Omental fat pad (tissue), 4 donors: ENCODE measurements around the gene KIF1C. TPM values are rescaled to one million over a fixed set of nuclear protein-coding genes. Genes with fewer than 3 reads are reported as not detected.
A peak's percentile ranks its signal among the peaks of the same experiment; 100 is the strongest.

Experiments used
- ATAC-seq: fragments of 150-250 bp; one replicate; pipeline ENCODE4 v1.9.1; 2016; ENCODE audit warnings: mild to moderate bottlenecking, moderate library complexity; ENCODE audit not compliant: low FRiP score
- DNase-seq: peaks from one replicate; pipeline ENCODE4 v3.0.0-alpha.2; 2019; ENCODE audit warnings: low spot score
- total RNA-seq, 4 donors: library from RNA; depleted of rRNA; stranded (reverse); fragments of >200 nt; gene quantifications; one replicate each; pipeline ENCODE4 v1.1.0, GENCODE V29; 2016
- TF ChIP-seq, protein P1 (sequence below), 3 donors: fragments of 450-650 bp; IDR thresholded peaks; one replicate each; pipeline ENCODE4 v1.5.1; 2016 to 2017; ENCODE audit warnings: antibody characterized with exemption in 3 of 3, mild to moderate bottlenecking in 3 of 3, moderate library complexity in 2 of 3

KIF1C gene
- total RNA-seq, 4 donors from 2014 or later = 64.5 to 92.5 (median 76.4) TPM

DNA sequence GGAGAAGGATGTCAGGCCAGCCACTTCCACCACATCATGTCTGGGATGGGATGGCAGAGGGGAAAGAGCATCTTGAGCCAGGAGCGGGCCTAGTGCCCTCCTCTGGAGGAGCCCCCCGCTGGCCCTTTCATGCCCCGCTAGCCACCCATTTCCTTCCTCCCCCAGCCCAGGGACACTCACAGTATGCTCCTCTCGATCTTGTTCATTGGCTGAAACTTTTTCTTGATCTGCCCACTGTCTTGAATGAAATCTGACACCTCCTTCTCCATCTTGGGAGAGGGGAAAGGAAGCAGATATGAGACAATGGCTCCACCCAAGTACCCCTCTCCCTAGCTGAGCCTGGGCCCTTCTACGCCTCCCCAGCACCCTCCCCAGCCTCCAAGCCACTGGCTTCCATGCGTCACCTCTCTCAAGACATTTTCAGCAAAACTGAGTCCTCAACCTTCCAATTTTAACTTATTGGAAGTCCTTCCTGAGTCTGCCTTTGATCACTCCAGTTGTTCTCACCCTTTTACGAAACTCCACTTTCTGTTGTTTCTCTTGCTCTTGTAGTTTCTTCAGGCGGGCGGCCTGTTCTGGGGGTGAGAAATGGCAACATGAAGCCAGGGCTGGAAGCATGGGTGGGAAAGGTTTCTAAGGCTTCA is 37.3 kb upstream of the KIF1C start:
- TF ChIP-seq, protein P1, sequence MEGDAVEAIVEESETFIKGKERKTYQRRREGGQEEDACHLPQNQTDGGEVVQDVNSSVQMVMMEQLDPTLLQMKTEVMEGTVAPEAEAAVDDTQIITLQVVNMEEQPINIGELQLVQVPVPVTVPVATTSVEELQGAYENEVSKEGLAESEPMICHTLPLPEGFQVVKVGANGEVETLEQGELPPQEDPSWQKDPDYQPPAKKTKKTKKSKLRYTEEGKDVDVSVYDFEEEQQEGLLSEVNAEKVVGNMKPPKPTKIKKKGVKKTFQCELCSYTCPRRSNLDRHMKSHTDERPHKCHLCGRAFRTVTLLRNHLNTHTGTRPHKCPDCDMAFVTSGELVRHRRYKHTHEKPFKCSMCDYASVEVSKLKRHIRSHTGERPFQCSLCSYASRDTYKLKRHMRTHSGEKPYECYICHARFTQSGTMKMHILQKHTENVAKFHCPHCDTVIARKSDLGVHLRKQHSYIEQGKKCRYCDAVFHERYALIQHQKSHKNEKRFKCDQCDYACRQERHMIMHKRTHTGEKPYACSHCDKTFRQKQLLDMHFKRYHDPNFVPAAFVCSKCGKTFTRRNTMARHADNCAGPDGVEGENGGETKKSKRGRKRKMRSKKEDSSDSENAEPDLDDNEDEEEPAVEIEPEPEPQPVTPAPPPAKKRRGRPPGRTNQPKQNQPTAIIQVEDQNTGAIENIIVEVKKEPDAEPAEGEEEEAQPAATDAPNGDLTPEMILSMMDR (IDR thresholded peaks at IDR 0.05) = no peak
- ATAC-seq (no peak), DNase-seq (no peak)

DNA sequence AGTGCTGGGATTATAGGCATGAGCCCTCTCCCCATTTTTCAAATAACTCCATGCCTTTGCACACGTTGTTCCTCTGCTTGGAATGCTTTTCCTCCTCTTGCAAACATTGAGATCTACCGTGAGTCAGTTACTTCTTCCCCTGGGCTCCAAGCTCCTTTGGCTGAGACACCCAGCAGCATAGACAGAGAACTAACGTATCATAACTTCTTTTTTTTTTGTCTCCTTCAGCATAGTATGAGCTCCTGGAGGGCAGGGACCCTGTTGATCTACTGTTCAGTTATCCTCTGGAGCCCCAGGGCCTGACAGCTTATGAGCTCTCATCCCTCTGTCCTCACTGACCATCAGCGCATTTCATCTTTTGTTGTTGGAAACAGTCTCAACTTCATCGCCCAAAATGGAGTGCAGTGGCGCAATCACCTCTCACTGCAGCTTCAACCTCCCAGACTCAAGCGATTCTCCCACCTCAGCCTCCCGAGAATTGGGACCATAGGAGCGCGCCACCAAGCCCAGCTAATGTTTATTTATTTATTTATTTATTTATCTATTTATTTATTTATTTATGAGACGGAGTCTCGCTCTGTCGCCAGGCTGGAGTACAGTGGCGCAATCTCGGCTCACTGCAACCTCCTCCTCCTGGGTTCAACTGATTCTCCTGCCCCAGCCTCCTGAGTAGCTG is 32.3 kb upstream of the KIF1C start:
- TF ChIP-seq, protein P1 (IDR thresholded peaks at IDR 0.05) = no peak
- no peak for DNase-seq
- no peak for ATAC-seq

DNA sequence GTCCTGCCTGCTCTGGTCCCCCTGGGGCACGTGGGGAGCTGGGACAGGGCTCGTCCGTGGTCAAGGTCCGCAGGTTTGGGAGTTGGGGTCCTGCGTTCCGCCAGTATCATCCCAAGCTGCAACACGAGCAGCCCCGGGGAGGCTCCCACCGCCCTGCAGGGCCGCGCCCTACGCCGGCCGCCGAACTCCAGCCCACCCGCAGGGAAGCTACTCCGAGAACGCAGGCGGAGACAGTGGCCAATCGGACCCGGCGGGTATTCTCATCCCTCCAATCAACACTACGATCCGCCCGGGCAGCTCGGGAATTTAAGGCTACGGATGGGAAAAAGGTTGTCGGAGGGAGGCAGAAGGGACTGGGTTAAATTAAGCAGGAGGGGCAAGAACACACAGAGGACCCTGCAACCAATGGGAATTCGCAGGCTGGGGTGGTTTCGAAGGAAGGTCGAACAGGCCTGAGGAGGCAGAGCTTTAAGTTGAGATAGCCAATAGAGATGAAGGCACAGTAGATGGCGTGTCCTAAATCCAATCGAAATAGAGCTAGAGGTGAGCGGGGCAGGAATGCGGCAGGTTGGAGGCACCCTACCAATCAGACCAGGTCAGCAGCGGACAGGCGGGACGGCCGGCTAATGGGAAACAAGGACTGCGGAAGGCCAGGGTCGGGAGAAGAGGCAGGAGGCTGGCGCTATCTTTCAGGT is 30.8 kb upstream of the KIF1C start:
- ATAC-seq (peak; percentile 93), DNase-seq (peak; percentile 89)
- TF ChIP-seq, protein P1 (IDR thresholded peaks at IDR 0.05) = no peak

DNA sequence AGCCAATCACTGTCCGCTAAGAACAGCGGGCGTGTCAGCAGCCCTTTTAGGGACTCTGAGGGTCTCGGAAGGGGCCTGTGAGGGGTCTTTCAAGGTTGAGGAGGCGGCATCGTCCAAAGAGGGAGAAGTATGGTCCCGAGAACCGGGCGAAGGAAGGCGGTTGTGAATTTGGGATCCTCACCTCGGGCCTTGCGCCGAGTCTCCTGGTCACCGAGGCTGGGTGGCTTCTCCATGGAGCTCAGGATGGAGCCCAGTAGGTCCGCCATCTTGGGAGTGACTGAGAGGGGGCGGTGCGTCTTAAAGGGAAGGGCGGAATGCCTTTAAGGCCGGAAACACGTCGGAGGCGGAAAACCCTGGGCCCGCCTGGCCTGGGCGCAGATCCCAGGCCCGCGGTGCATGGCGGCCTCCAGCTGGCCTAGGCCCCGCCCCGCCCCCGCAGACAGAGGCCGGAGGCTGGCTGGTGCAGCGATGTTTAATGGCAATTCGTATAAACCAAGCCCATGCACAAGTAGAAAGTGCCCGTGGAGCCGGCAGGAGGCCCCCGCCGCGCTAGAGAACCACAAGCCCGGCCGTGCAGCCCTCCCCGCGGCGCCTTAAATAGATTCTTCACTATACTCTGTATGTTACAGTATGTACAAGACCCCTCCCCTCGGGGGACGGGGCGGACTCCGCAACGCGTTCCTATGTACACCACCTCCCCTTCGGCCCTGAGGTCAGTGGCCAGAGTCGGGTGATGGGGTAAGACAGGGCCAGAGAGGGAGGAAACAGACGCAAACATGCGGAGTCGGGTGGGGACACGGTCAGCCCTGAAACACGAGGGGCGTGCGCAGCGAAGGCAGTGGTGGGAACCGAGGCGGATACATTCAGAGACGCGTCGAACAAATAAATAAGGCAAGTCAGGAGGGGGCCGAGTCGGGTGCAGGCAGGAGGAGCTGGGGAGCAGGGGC is 29.9 kb upstream of the KIF1C start, which contains the start of gene SPAG7:
Gene SPAG7, minus strand, starts transcription at position 279 of the 947 bp plus-strand sequence. Its CDS starts 13 bp downstream, at position 266.
- ATAC-seq = peak; percentile 87
- DNase-seq = peak; percentile 79
- TF ChIP-seq, protein P1 (IDR thresholded peaks at IDR 0.05) = no peak

DNA sequence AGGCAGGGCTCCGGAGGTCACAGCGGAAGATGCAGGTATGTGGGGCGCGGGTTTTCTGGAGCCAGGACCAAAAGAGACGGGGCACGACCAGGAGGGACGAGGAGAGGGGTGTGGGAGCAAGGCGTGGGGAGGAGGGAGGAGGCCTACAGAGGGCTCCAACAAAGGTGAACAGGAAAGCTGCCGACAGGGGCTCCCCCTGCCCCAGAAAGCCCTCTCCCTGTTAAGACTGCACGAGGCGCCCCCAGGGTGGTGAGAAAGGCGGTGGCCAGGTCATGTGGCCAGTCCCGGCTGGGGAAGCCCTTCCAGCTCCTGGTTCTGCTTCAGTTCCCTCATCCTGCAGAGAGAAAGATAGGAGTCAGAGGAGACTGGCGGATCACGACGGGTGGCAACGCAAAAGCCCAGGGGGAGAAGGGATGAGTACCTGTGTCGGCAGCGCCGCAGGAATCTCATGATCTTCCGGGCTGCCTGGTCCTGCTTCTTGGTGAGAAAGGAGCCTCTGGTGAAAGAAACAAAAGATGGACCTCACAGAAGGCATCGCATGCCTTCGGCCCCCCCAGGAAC is 29.2 kb upstream of the KIF1C start:
- TF ChIP-seq, protein P1 (IDR thresholded peaks at IDR 0.05) = no peak
- DNase-seq (no peak), ATAC-seq (no peak)

DNA sequence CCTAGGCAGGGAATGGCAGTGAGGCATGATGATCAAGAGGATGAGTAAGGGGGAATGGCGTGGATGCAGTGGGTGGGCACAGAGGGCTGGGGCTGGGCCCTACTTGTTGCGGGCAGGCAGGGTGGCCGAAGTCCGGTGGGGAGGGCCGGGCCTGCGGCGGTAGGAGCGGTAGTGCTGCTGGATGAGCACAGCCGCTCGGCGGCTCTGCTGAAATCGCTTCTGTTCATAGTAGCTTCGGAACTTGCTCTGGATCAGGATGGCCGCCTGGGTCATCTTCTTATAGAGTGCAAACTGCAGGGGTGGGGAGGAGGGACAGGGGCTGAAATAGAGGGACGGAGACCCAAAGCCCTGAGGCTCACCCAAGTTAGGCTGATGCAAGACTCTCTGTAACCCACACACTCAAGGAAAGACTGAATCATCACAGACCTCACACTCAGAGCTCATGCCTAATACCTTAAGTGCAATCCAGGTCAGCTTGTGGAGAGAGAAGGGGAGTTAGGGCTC is 28.7 kb upstream of the KIF1C start:
- TF ChIP-seq, protein P1 (IDR thresholded peaks at IDR 0.05) = no peak
- DNase-seq = no peak
- peak; percentile 8 for ATAC-seq
